NOMO-1 treated with dmso at 0.1 percent for 144 hours (cell line): Measurements from ENCODE around the gene SNX18.
A peak's percentile ranks its signal among the peaks of the same experiment; 100 is the strongest.
"Not testable (repeated sequence)": the region's sequence is repeated elsewhere in the genome, so short reads cannot be mapped to it uniquely, and the experiment has no call there.

Experiments
- DNase-seq: peaks from one replicate; lab custom pipeline; 2025; ENCODE audit not compliant: unreplicated experiment; lab: John Stamatoyannopoulos, UW

Gene SNX18, protein sequence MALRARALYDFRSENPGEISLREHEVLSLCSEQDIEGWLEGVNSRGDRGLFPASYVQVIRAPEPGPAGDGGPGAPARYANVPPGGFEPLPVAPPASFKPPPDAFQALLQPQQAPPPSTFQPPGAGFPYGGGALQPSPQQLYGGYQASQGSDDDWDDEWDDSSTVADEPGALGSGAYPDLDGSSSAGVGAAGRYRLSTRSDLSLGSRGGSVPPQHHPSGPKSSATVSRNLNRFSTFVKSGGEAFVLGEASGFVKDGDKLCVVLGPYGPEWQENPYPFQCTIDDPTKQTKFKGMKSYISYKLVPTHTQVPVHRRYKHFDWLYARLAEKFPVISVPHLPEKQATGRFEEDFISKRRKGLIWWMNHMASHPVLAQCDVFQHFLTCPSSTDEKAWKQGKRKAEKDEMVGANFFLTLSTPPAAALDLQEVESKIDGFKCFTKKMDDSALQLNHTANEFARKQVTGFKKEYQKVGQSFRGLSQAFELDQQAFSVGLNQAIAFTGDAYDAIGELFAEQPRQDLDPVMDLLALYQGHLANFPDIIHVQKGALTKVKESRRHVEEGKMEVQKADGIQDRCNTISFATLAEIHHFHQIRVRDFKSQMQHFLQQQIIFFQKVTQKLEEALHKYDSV

DNA sequence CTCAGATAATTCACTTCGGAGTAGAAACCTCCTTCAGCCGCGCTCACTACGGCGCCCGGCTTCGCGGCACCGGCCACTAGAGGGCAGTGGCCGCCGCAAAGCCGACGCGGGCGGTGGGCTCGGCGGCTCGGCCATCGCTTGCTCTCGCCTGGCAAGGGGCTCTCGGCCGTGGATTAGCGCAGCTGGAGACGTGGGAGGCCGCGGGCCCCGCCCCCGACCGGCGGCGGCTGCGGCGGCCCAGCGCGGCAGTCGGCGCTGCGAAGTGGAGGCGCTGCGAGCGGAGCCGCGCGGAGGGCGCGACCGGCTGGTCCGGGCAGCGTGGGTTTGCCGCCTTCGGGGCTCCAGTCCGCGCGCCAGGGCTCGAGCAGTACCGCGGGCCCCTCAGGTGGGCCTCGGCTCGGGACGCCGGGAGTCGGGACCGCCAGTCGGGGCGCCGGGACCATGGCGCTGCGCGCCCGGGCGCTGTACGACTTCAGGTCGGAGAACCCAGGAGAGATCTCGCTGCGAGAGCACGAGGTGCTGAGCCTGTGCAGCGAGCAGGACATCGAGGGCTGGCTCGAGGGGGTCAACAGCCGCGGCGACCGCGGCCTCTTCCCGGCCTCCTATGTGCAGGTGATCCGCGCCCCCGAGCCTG, at the start of gene SNX18:
Gene SNX18, plus strand, starts transcription at position 248 of the 634 bp plus-strand sequence. Its CDS starts 194 bp downstream, at position 442.
- DNase-seq, result peak; percentile 87

DNA sequence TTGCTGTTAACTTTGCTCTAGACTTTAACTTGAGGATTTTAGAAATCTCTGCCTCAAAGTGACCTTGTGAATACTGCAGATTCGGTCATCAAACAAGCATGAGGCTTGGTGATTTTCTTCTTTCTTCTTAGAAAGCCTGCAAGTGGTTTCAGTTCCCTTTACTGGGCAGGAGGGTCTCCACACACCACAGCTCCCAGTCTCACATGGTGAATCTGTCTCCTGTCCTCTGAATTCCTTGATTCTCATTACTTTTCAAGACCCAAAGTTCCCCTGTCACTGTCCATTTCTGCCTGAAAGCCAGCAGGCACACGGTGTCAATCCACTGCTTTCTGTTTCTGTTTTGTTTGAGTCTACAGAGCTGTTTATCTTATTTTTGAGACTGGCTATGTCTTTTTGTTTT, 47.9 kb upstream of the SNX18 start:
- DNase-seq, result no peak

DNA sequence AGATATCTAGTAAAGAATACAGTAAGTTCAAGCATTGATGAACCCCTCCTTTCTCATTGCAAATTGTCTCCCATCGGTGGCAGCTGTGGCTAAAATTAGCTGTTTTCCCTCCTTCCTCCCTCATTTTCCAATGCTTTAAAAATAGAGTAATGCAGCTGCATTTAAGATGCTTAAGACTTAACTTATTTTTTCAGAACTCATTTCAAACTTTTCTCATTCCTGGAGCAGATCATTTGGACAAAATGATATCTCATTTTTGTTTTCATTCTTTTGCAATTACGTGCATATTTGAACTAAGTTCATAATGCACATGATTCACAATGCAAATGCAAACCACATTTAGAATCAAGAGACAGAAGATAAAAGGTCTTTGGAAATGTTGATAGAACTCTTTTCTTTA, 47.4 kb upstream of the SNX18 start:
- no peak for DNase-seq

DNA sequence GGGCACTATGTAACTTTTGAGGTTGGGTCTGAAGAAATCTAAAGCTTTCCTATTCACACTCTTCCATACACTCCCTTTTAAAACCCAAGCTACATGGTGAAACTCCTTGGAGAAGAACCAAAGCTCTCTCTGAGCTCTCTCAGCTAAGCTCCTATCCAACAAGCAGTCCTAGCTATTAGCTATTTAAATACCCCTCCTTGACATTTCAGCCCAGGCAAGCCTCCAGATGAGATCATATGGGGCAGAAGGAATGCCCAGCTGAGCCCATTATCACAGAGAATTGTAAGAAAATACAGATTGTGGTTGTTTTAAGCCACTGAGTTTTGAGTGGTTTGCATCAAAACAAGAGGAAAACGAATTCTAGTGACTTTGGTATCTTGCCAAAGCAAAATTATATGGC, 46.9 kb upstream of the SNX18 start:
- DNase-seq, result no peak

DNA sequence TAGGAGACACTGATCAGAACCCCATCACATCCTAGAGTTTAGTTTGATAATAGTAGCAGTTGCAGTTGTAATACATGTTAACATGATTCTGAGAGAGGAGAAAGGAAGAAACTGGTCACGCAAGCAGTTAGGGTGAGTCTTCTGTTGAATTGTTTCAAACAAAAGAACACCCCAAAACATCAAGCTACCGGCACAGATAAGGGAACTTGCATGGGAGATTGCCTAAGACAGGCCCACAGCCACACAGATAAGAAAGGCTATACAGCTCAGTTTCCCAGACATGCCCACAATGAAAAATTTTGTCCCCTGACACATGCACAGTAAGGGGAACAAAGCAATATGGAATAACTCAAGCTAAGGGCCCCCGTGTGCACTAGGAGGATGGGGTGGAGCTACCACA, 46.2 kb upstream of the SNX18 start:
- DNase-seq, result no peak

DNA sequence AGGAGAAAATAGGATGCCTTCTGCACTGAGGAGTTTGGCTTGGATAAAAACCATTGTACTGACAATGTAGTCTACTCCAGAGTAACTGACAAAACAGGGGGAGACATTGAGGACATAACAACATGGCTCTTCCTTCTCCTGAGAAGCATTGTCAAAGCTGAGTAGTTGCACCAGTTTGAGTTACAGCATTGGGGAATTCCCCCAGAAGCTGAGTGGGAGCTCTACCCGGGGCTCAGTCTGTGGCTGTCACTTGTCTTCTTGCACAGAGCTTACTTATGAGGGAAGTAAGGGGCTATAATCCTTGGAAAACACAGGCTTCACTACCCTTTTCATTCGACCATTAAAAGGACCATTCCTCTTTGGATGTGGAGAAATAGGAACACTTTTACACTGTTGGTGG, 40.9 kb upstream of the SNX18 start:
- DNase-seq, result no peak

DNA sequence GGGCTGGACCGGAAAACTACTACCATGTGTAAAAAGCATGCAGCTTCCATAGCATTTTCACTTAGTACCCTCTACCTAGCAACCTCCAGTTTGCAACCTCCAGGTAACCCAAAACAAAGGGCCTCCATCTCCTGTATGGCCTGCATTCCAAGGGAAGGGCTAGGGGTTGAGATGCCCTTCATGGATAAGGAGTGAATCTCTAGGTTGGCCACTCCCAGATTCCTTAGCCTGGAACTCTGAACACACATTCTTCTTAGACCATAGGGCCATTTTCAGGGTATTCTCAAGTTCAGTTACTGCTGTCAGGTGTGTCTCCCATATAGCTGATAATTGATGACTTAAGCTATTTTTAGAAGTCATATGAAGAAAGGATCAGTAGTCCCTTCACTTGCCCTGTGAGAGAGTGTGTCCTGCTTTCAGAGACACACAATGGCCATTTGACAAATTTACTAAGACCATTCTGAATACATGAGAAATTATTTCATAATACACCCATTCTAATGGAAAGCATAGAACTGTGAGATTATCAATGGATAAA, 39.5 kb upstream of the SNX18 start:
- DNase-seq, result no peak

DNA sequence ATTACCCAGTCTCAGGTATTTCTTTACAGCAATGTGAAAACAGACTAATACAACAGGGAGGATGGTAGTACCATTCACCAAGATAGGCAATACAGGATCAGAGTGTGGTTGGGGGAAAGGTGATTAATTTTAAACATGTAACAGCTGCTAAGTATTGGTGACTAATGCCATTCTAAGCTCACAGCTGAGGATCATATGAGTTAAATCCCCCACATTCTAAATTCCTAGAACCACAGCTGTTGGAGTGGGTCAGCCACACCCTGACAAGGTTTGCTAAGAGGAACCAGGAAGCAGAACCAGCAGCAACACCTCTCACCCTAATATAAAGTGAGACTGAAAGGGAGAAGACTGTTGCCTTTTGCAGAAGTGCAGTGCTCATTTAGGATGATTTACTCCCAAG, 37.3 kb upstream of the SNX18 start:
- no peak for DNase-seq

DNA sequence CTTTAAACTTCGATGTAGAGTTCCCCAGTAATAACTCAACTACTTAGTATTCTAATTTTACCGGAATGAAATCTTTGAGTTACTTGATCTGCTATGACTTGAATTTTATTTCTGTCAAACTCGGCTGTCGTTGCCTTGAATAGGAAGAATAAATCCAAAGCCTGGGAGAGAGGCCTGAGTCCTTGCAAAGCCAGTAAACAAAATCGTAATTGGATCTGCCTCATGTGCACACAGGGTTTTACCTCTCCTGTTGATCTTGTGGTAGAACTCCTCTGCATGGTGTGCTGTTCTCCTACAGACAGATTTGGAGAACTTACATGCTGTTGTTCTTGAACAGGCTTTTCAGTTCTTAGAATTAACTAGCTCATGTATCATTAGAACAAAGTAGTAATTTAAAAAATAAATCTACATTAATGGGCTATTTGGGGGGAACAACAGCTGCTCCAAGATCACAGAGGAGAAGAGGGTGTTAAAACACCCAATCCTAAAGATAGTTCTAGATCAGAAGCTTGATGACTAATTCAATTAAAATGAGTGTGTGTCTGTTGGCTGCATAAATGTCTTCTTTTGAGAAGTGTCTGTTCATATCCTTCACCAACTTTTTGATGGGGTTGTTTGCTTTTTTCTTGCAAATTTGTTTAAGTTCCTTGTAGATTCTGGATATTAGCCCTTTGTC, 33.2 kb upstream of the SNX18 start:
- DNase-seq, result no peak

DNA sequence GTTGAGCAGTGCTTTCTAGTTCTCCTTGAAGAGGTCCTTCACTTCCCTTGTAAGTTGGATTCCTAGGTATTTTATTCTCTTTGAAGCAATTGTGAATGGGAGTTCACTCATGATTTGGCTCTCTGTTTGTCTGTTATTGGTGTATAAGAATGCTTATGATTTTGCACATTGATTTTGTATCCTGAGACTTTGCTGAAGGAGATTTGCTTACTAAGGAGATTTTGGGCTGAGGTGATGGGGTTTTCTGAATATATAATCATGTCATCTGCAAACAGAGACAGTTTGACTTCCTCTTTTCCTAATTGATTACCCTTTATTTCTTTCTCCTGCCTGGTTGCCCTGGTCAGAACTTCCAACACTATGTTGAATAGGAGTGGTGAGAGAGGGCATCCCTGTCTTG, 31.9 kb upstream of the SNX18 start:
- DNase-seq, result not testable (repeated sequence)

DNA sequence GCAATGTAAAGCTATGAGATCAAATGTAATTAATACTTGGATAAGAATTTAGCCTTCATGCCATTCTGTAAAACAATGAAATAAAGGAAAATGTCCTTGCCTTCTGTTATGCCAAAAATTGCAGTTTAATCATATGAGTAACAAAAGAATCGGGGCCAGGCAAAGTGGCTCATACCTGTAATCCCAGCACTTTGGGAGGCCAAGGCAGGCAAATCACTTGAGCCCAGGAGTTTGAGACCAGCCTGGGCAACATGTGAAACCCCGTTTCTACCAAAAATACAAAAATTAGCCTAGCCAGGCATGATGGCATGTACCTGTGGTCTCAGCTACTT, 27.9 kb upstream of the SNX18 start:
- not testable (repeated sequence) for DNase-seq

DNA sequence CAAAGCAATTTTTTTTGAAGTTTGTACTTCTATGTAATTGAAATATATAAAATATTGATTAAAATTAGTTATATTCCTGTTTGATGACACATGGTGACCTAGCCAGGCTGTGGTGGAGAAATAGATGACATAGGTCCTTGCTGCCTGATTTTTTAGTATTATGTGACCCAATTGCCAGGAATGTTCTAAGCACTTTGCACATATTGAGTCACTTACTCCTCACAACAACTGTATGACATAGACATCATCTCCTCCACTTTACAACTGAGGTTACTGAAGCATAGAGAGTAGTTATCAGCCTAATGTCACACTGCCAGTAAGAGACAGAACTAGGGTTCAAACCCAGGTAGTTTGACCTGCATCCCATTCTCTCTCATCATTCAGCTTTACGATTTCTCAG, 26.2 kb upstream of the SNX18 start:
- no peak for DNase-seq

DNA sequence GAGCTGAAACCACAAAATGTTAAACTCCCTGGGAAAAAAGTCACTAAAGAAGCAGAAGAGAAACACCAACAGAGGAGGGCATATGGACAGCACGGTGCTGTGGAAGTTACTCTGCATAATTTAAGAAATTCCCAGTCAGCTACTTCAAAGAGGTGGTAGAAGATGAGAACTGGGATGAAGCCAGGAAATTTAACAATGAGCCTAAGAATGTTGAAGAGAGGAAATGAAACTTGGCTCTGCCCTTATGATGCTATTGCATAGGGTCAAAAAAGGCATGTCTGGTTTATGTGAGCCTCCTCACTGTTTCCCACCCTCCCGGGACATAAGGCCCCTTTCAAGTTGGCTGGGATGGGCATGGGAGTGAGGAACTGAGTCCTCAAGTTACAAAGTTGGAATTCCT, 25.4 kb upstream of the SNX18 start:
- DNase-seq, result no peak

DNA sequence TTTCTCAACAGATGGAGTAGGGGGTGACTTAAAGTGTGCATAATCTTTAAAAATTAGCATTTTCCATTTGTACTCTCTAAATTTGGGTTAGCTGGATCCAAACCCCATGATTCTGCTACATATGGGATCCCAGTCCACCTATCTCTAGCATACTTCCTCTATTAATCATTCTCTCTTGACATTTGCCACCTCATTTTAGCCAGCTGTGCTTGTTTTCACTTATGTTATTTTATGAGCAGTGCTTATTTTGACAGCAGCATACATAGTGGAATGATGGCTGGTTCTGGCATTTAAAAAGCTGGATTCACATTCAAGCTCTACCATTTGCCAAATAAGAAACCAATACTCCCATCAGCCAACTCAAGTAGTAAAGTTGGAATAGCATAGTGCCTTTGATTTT, 22.5 kb upstream of the SNX18 start:
- no peak for DNase-seq

DNA sequence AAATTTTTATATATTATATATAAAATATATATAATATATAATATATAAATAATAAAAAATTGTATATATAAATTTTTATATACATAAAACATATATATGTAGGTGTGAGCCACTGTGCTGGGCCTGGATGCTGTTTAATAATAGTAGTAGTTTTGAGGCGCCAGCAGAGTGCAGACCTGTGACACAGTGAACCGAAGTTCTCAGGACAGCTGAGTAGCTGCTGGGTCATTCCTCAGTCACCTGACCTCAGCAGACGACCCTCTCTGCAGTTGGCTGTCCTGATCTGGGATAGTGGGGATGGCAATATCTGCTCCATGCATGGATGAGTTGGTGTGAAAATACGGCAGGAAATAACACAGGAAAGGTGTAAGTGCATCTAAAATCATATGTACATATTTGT, 3.3 kb upstream of the SNX18 start:
- DNase-seq, result no peak

DNA sequence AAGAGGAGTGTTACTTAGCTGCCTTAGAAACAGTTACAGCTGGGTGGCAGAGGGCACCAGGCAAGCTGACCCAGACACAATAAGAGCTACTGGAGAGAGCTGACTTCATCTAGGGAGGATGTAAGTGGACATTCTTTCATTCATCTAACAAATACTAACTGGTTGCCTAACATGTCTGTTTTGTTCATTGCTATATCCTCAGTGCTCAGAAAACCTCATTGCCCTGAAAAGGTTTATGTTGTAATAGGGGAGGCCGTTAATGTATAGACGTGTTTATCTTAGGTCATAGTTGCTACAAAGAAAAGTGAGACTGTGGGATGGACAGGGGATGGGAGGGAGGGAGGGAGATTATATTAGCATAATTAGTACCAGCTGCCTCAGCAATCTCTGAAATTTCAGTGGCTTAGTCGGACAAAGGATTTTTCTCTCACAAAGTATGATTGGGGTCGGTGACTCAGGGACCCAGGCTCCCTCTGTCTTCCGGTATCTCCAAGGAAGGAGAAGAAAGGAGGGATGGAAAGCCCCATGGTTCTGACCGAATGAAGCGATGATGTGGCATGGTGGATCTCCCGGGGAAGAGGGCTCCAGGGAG, 2.6 kb upstream of the SNX18 start:
- DNase-seq, result no peak

DNA sequence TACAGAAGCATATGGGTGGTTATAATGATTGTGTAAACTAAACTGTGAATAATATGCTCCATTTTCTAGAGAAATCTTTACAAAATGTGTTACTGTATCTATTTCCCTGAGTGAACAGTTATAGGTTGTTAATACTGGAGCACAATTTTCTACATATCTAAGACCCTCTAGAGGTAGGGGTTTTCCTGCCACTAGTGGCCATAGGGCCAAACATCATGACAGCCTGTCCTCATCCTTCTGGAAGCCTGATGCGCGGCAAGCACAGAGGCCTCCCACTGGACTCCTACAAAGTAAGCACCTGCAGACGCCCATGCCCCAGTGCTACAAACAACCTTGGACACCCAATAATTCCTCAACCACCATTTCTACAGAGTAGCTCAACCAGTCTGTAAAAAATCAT, 1.9 kb upstream of the SNX18 start:
- DNase-seq, result no peak

DNA sequence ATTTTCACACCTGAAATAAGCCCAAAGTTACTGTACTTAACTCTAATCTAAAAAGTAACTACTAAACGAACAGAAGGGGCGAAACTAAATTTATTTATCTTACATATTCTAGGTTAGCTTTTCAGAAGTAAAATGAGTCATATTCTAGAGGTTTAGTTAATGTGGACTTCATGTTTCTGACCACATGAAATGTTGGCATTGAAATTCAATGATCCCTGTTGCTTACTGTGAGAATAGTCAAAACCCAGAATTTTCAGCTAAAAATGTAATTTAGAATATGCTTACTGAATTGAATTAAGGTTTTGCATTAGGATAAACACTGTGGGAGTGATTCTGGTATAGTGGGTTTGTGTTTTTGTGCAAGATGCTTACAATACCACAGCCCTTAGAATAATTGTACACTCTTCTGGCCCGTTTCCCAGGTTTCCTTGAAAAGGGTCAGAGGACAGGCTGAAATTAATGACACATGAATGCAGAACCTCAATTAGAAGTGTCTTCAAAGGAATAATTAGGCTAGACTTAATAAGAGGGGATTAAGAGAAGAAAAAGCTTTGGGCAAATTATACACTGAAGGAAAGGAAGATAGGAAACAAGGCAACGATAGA, 1.4 kb upstream of the SNX18 start:
- DNase-seq, result no peak

DNA sequence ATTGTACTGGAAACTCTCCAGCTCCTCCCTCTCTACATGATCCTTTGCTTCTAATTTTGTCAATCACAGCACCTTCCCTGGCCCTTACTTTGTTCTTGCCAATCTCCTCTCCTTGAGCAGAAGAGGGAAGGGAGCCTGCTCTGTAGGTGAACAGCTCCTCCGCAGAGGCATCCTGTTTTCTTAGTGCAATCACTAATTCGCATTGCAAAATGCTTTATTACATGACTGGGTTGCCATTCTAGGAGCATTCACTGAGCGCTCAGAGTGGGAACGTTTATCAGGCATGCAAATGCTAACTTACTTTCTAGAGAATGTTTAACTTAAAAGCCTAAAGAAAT, 416 bp upstream of the SNX18 start:
- DNase-seq, result no peak

DNA sequence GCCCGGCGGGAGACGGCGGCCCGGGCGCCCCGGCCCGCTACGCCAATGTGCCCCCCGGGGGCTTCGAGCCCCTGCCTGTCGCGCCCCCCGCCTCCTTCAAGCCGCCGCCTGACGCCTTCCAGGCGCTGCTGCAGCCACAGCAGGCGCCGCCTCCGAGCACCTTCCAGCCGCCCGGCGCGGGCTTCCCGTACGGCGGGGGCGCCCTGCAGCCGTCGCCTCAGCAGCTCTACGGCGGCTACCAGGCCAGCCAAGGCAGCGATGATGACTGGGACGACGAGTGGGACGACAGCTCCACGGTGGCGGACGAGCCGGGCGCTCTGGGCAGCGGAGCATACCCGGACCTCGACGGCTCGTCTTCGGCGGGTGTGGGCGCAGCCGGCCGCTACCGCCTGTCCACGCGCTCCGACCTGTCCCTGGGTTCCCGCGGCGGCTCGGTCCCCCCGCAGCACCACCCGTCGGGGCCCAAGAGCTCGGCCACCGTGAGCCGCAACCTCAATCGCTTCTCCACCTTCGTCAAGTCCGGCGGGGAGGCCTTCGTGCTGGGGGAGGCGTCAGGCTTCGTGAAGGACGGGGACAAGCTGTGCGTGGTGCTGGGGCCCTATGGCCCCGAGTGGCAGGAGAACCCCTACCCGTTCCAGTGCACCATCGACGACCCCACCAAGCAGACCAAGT, 723 bp downstream of the SNX18 start:
- DNase-seq, result peak; percentile 37
